ENCODE data around the gene ZNF654.

DNA sequence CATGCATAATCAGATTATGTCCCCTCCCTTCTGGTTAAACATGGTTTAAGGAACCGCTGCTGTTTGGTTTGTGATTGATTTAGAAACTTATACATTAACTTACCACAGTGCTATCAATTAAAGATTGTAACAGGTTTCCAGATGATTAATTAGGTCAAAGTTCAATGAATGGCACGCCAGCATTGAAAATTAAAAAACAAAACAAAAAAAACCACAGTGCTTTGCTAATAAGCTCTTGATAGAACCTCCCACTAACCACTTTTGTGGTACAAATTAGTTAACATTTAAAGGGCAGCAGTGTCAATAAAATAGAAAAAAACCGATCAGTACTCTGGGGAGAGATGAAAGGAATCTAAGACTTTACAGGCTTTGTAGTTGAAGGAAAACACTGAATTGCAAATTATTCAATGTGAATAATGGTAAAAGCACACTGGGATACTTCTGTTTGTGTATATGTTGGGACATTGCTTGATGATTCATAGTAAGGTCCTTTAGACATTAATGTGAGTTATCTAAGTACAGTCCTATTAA lies 83.1 kb downstream of the ZNF654 start:
- TF ChIP-seq POLR2A (IDR thresholded peaks at IDR 0.05; ENCODE audit: low read depth, low read length) = no peak
- no peak for TF ChIP-seq POLR2AphosphoS5 (IDR thresholded peaks at IDR 0.05; ENCODE audit: low read depth, low read length)
- no peak for TF ChIP-seq TAF1 (IDR thresholded peaks at IDR 0.05; ENCODE audit: low read depth, low read length)
- no peak for TF ChIP-seq SPI1 (IDR thresholded peaks at IDR 0.05; ENCODE audit: low read depth, low read length)
- TF ChIP-seq POU2F2 (IDR thresholded peaks at IDR 0.05; ENCODE audit: low read depth, low read length) = no peak

All from GM12891 (cell line).